Measurements from ENCODE around the gene DUOXA2. TPM values are rescaled to one million over a fixed set of nuclear protein-coding genes. Genes with fewer than 3 reads are reported as not detected.

DUOXA2 gene
- total RNA-seq, 1 donor from 2014 or later: not detected

DNA sequence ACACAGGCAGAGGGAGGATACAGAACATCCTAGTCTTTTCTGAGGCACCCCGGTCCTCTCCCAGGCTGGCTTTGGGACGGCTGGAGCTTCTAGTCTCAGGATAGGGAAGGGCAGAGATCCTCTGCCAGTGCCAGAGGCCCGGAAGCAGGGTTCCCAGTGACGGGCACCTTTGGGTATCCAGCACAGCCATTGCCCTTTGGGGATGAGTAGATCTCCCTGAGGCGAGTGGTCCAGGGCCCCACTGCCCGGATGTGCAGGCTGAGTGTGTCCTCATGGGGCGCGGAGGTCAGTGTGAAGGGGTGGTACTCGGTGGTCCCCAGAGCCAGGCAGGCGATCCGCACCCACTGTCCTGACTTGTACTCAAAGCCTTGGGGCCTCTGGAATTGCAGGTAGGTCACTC, 18.5 kb upstream of the DUOXA2 start:
- Mint-ChIP-seq H3K36me3 (no peaks in the 10 kb centered on the region), H3K27me3 (ENCODE audit: low read depth) (peaks cover 57% of the 10 kb centered on the region), H3K4me3 (no peak overlapping the region), H3K9me3 (no peaks in the 10 kb centered on the region), H3K4me1 (no peaks in the 10 kb centered on the region), H3K27ac (no peak overlapping the region)
- TF ChIP-seq, protein P1, sequence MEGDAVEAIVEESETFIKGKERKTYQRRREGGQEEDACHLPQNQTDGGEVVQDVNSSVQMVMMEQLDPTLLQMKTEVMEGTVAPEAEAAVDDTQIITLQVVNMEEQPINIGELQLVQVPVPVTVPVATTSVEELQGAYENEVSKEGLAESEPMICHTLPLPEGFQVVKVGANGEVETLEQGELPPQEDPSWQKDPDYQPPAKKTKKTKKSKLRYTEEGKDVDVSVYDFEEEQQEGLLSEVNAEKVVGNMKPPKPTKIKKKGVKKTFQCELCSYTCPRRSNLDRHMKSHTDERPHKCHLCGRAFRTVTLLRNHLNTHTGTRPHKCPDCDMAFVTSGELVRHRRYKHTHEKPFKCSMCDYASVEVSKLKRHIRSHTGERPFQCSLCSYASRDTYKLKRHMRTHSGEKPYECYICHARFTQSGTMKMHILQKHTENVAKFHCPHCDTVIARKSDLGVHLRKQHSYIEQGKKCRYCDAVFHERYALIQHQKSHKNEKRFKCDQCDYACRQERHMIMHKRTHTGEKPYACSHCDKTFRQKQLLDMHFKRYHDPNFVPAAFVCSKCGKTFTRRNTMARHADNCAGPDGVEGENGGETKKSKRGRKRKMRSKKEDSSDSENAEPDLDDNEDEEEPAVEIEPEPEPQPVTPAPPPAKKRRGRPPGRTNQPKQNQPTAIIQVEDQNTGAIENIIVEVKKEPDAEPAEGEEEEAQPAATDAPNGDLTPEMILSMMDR (IDR thresholded peaks at IDR 0.05; ENCODE audit: unreplicated experiment): no peak
- DNase-seq (ENCODE audit: low spot score in 2 of 2, unreplicated experiment in 2 of 2): no peak

DNA sequence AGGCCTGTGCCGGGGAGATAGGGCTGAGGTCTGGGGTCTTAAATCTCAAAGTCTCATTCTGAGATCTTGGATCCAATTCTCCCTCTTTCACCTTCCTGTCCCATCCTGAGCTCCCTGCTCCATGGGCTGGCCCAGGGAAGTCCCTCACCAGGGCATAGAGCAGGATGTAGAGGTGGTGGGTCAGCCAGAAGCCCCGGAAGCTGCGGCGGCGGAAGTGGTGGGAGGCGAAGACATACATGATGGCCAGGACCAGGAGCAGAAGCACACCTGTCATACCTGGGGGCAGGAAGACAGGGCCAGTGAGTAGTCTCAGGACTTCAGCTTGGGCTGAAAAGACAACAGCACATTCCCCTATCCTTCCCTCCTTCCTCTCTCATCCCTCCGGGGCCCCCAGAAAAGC, 16.7 kb upstream of the DUOXA2 start:
- no peaks in the 10 kb centered on the region for H3K4me1 Mint-ChIP-seq
- H3K4me3 Mint-ChIP-seq: no peak overlapping the region
- no peaks in the 10 kb centered on the region for H3K36me3 Mint-ChIP-seq
- peaks cover 55% of the 10 kb centered on the region for H3K27me3 Mint-ChIP-seq (ENCODE audit: low read depth)
- TF ChIP-seq, protein P1 (IDR thresholded peaks at IDR 0.05; ENCODE audit: unreplicated experiment): no peak
- H3K27ac Mint-ChIP-seq: no peak overlapping the region
- no peaks in the 10 kb centered on the region for H3K9me3 Mint-ChIP-seq
- DNase-seq (ENCODE audit: low spot score in 2 of 2, unreplicated experiment in 2 of 2): no peak

DNA sequence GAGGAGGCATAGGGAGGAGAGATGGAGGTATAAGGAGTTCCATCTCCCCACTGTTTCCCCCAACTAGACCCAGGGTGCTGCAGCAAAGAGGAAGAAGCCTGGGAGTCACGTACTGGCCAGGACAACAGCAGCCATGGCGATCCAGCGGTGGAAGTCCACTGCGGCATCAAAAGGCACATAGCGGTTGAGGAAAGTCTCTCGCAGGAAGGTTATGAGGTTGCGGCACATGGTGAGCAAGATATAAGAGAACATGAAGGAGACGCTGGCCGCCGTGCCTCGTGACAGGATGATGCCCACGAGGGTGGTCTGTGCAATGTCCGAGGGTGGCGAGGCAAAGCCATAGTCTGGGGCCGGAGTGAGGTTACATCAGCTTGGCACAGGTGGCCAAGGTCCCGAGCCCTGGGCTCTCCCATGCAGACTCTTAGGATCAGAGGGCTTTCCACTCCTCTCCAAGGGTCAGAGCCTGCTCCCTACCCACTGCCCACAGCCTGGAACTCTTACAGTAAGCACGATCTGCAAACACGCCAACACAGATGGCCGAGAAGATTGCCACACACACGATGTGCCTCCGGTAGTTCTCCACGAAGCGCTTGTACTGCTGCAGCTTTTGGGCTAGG, 14.5 kb upstream of the DUOXA2 start:
- H3K27me3 Mint-ChIP-seq (ENCODE audit: low read depth): peaks cover 51% of the 10 kb centered on the region
- no peaks in the 10 kb centered on the region for H3K36me3 Mint-ChIP-seq
- H3K4me3 Mint-ChIP-seq: no peak overlapping the region
- no peaks in the 10 kb centered on the region for H3K4me1 Mint-ChIP-seq
- no peak overlapping the region for H3K27ac Mint-ChIP-seq
- no peak for DNase-seq (ENCODE audit: low spot score in 2 of 2, unreplicated experiment in 2 of 2)
- H3K9me3 Mint-ChIP-seq: no peaks in the 10 kb centered on the region
- TF ChIP-seq, protein P1 (IDR thresholded peaks at IDR 0.05; ENCODE audit: unreplicated experiment): no peak

DNA sequence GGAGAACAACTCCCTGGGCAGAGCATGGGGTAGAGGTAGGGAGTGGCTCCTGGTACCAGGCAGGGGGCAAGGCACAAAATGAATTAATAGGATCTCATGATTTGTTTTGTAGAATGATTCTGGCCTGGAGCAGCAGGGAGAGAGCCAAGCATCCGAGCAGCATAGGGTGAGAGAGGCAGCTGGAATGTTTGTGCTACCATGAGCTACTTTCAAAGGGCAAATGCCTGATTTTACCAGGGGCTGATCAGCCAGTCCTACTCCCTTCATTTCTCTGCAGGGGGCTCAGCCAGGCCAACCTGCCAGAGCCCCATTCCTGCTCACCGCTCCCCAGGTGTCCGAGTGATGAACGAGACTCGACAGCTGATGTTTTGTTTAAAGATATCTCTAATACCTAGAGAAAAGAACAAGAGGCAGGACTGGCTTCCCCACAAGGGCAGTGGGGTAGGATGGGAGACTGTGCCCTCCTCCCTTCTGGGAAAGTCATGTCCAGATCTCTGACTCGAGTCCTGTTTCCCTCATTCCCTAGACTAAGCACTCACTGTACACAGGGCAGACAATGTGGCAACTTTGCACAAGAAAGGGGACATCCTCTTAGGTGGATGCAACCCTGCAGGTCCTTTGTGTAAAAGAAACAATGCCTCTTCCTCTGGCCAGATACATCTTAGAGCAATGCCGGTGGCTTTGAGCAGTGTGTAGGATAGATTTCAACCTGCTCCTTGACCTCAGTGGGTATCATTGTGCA, 13.1 kb upstream of the DUOXA2 start:
- Mint-ChIP-seq H3K4me3 (no peak overlapping the region), H3K27me3 (ENCODE audit: low read depth) (peaks cover 60% of the 10 kb centered on the region), H3K4me1 (no peaks in the 10 kb centered on the region), H3K27ac (no peak overlapping the region), H3K36me3 (no peaks in the 10 kb centered on the region), H3K9me3 (no peaks in the 10 kb centered on the region)
- peak in 1 of 2 experiments; percentile 5 for DNase-seq (ENCODE audit: low spot score in 2 of 2, unreplicated experiment in 2 of 2)
- TF ChIP-seq, protein P1 (IDR thresholded peaks at IDR 0.05; ENCODE audit: unreplicated experiment): no peak

DNA sequence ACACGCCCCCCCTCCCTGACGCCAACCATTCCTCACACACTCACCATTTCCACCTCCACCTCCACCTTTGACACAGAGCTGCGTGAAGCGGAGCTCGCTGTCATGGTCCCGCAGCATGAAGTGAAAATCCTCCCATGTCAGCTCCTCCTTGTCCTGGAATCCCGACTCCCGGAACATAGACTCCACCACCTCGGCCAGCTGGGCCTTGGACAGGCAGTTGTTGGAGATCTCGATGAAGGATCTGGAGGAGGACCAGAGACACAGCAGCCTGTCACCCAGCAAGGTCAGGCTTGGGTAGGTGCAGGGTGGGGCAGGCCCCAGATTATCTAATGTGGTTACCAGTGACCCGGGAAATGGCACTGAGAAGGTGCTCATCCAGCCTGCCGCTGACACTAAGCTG, 12.4 kb upstream of the DUOXA2 start:
- Mint-ChIP-seq H3K9me3 (no peaks in the 10 kb centered on the region), H3K27ac (no peak overlapping the region), H3K4me3 (no peak overlapping the region), H3K4me1 (no peaks in the 10 kb centered on the region), H3K36me3 (no peaks in the 10 kb centered on the region), H3K27me3 (ENCODE audit: low read depth) (peaks cover 63% of the 10 kb centered on the region)
- DNase-seq (ENCODE audit: low spot score in 2 of 2, unreplicated experiment in 2 of 2): no peak
- TF ChIP-seq, protein P1 (IDR thresholded peaks at IDR 0.05; ENCODE audit: unreplicated experiment): no peak
